KOPT-K1 (cell line): ENCODE measurements around the gene NTF3.

Source experiments
- H3K27ac ChIP-seq: fragments of 200-600 bp; sonication (generic); 2 replicates; pipeline ENCODE4 v1.5.1; 2016; ENCODE audit warnings: antibody characterized with exemption, mild to moderate bottlenecking, low read depth, low read length; ENCODE audit not compliant: poor library complexity, severe bottlenecking
- H3K36me3 ChIP-seq: fragments of 200-600 bp; sonication (generic); 2 replicates; pipeline ENCODE4 v1.5.1; 2017; ENCODE audit warnings: antibody characterized with exemption, mild to moderate bottlenecking, low read length, moderate library complexity; ENCODE audit not compliant: insufficient read depth
- H3K9me3 ChIP-seq: fragments of 200-600 bp; sonication (generic); 2 replicates; pipeline ENCODE4 v1.5.1; 2017; ENCODE audit warnings: antibody characterized with exemption, low read length, mild to moderate bottlenecking; ENCODE audit not compliant: insufficient read depth, poor library complexity, severe bottlenecking

NTF3 gene

GRCh38 chr12:5416571-5416970 is 15.3 kb upstream of the NTF3 start:
- Histone ChIP-seq H3K9me3 (peaks cover 5% of the 10 kb centered on the region), H3K36me3 (no peaks in the 10 kb centered on the region), H3K27ac (no peak overlapping the region)

- no peaks in the 10 kb centered on the region for H3K36me3 ChIP-seq
- H3K27ac ChIP-seq: no peak overlapping the region
- H3K9me3 ChIP-seq: peaks cover 5% of the 10 kb centered on the region
Measured at GRCh38 chr12:5417500-5417899, 14.4 kb upstream of the NTF3 start.

- no peak overlapping the region for H3K27ac ChIP-seq
- no peaks in the 10 kb centered on the region for H3K36me3 ChIP-seq
- H3K9me3 ChIP-seq: no peaks in the 10 kb centered on the region
Measured at GRCh38 chr12:5428332-5429221, 3.3 kb upstream of the NTF3 start.

- H3K9me3 ChIP-seq: no peaks in the 10 kb centered on the region
- H3K36me3 ChIP-seq: no peaks in the 10 kb centered on the region
- H3K27ac ChIP-seq: no peak overlapping the region
Measured at GRCh38 chr12:5429741-5430557, 2.0 kb upstream of the NTF3 start.

- Histone ChIP-seq H3K36me3 (no peaks in the 10 kb centered on the region), H3K27ac (no peak overlapping the region), H3K9me3 (no peaks in the 10 kb centered on the region)
Measured at GRCh38 chr12:5430641-5431603, 986 bp upstream of the NTF3 start.

- no peak overlapping the region for H3K27ac ChIP-seq
- H3K9me3 ChIP-seq: no peaks in the 10 kb centered on the region
- no peaks in the 10 kb centered on the region for H3K36me3 ChIP-seq
Measured at GRCh38 chr12:5433081-5433844, 1.4 kb downstream of the NTF3 start.

- no peaks in the 10 kb centered on the region for H3K9me3 ChIP-seq
- no peaks in the 10 kb centered on the region for H3K36me3 ChIP-seq
- no peak overlapping the region for H3K27ac ChIP-seq
Measured at GRCh38 chr12:5433845-5434646, 2.1 kb downstream of the NTF3 start.

GRCh38 chr12:5434647-5435560 is 3.0 kb downstream of the NTF3 start:
- no peaks in the 10 kb centered on the region for H3K9me3 ChIP-seq
- H3K27ac ChIP-seq: no peak overlapping the region
- H3K36me3 ChIP-seq: no peaks in the 10 kb centered on the region

GRCh38 chr12:5437182-5437583 is 5.3 kb downstream of the NTF3 start:
- H3K27ac ChIP-seq: no peak overlapping the region
- no peaks in the 10 kb centered on the region for H3K36me3 ChIP-seq

GRCh38 chr12:5437589-5437988 is 5.7 kb downstream of the NTF3 start:
- H3K9me3 ChIP-seq: no peaks in the 10 kb centered on the region
- H3K27ac ChIP-seq: no peak overlapping the region
- no peaks in the 10 kb centered on the region for H3K36me3 ChIP-seq

More at GRCh38 chr12:5437182-5437583, 5.3 kb downstream of the NTF3 start:
- H3K9me3 ChIP-seq: no peaks in the 10 kb centered on the region

- no peaks in the 10 kb centered on the region for H3K9me3 ChIP-seq
- H3K36me3 ChIP-seq: no peaks in the 10 kb centered on the region
- no peak overlapping the region for H3K27ac ChIP-seq
Measured at GRCh38 chr12:5438671-5439200, 6.8 kb downstream of the NTF3 start.

- H3K36me3 ChIP-seq: no peaks in the 10 kb centered on the region
- no peaks in the 10 kb centered on the region for H3K9me3 ChIP-seq
- no peak overlapping the region for H3K27ac ChIP-seq
Measured at GRCh38 chr12:5439371-5439771, 7.5 kb downstream of the NTF3 start.
